A673 (cell line): ENCODE measurements around the gene HDAC4. TPM values are rescaled to one million over a fixed set of nuclear protein-coding genes. Genes with fewer than 3 reads are reported as not detected.

ENCODE experiments used
- BruUV-seq: library from RNA; stranded (reverse); fragments of 400-500 nt; replicated peaks from 2 replicates; lab custom pipeline; 2021; lab: Mats Ljungman, UMichigan
- CTCF ChIA-PET: fragments of 300-600 bp; sonication (Branson Sonifier 250); formaldehyde crosslinking; loops from one replicate; lab custom pipeline; 2022; ENCODE audit warnings: antibody characterized with exemption; lab: Charles Lee
- POLR2A ChIA-PET: fragments of 300-600 bp; sonication (Branson Sonifier 250); formaldehyde crosslinking; loops from one replicate; lab custom pipeline; 2022; ENCODE audit warnings: antibody characterized with exemption; ENCODE audit not compliant: low non-redundant PET; lab: Charles Lee
- DNase-seq: peaks from one replicate; pipeline ENCODE4 v3.0.0-alpha.2; 2015; ENCODE audit warnings: low spot score
- H3K27ac ChIP-seq: fragments of 200-600 bp; sonication (generic); 2 replicates; pipeline ENCODE4 v1.5.1; 2016; ENCODE audit warnings: mixed run types, low read depth, mild to moderate bottlenecking, mixed read lengths, antibody characterized with exemption, low read length; ENCODE audit not compliant: poor library complexity, severe bottlenecking
- H3K27me3 ChIP-seq: fragments of 200-600 bp; sonication (generic); replicated peaks from 2 replicates; pipeline ENCODE4 v1.6.1; 2017; ENCODE audit warnings: mixed run types, low read depth, mild to moderate bottlenecking, mixed read lengths, antibody characterized with exemption, low read length; ENCODE audit not compliant: insufficient read depth, poor library complexity
- H3K36me3 ChIP-seq: fragments of 200-600 bp; sonication (generic); 2 replicates; pipeline ENCODE4 v1.6.1; 2016; ENCODE audit warnings: mixed run types, mild to moderate bottlenecking, mixed read lengths, antibody characterized with exemption, low read length; ENCODE audit not compliant: insufficient read depth, poor library complexity, severe bottlenecking
- H3K4me1 ChIP-seq: fragments of 200-600 bp; sonication (generic); 2 replicates; pipeline ENCODE4 v1.6.1; 2017; ENCODE audit warnings: mixed run types, mild to moderate bottlenecking, mixed read lengths, antibody characterized with exemption, low read length; ENCODE audit not compliant: insufficient read depth, poor library complexity, severe bottlenecking
- H3K4me3 ChIP-seq: fragments of 200-600 bp; sonication (generic); 2 replicates; pipeline ENCODE4 v1.5.1; 2016; ENCODE audit warnings: low read depth, mixed run types, mild to moderate bottlenecking, mixed read lengths, low read length; ENCODE audit not compliant: poor library complexity, severe bottlenecking
- H3K9me3 ChIP-seq: fragments of 200-600 bp; sonication (generic); 2 replicates; pipeline ENCODE4 v1.6.1; 2016; ENCODE audit warnings: mixed run types, low read depth, mild to moderate bottlenecking, mixed read lengths, antibody characterized with exemption, low read length; ENCODE audit not compliant: poor library complexity, severe bottlenecking
- CTCF ChIP-seq: fragments of 300-800, 200-600 bp; sonication (generic); conservative IDR thresholded peaks from 2 replicates; pipeline ENCODE4 v1.5.1; 2017; ENCODE audit warnings: low read depth, mild to moderate bottlenecking, antibody characterized with exemption, low read length, moderate library complexity, mixed read lengths
- EZH2 ChIP-seq: fragments of 200-600 bp; sonication (generic); IDR thresholded peaks from 2 replicates; pipeline ENCODE4 v1.6.1; 2017; ENCODE audit warnings: borderline replicate concordance, low read depth, mild to moderate bottlenecking, mixed read lengths, antibody characterized with exemption, low read length; ENCODE audit not compliant: poor library complexity, severe bottlenecking
- intact Hi-C: fragments of 100-400 bp; cut with micrococcal nuclease; formaldehyde crosslinking; loops from one replicate; pipeline ENCODE4 v1.10.0; 2022; ENCODE audit not compliant: unreplicated experiment
- total RNA-seq: library from RNA; stranded (reverse); gene quantifications from 2 replicates; pipeline ENCODE4 v1.2.3, GENCODE V29; 2021

HDAC4 gene
- total RNA-seq, 1 experiment from 2014 or later: 40.0 TPM

- no peaks in the 10 kb centered on the region for H3K36me3 ChIP-seq
- no peak for TF ChIP-seq CTCF
- no peak for TF ChIP-seq EZH2
- no peaks in the 10 kb centered on the region for H3K9me3 ChIP-seq
- BruUV-seq: no TSS peak
- no peaks in the 10 kb centered on the region for H3K27me3 ChIP-seq
- CTCF ChIA-PET: interaction anchor here (0.6 kb wide), 1 partner anchor 497 kb away, joined by 3 read pairs; no protein-coding TSS in a partner anchor
- H3K27ac ChIP-seq: no peak overlapping the region
- H3K4me3 ChIP-seq: no peak overlapping the region
- intact Hi-C loops: no loop called here
- H3K4me1 ChIP-seq: peaks cover 10% of the 10 kb centered on the region
- POLR2A ChIA-PET: no interaction called here
- DNase-seq: no peak
These were observed 15.5 kb downstream of the HDAC4 start for GRCh38 chr2:239385096-239386000.

- no peak for DNase-seq
- intact Hi-C loops: no loop called here
- peaks cover 10% of the 10 kb centered on the region for H3K4me1 ChIP-seq
- no TSS peak for BruUV-seq
- H3K4me3 ChIP-seq: no peak overlapping the region
- no peaks in the 10 kb centered on the region for H3K9me3 ChIP-seq
- TF ChIP-seq EZH2 (no peak), CTCF (no peak)
- H3K27me3 ChIP-seq: no peaks in the 10 kb centered on the region
- CTCF ChIA-PET: interaction anchor here (0.7 kb wide), 1 partner anchor 80 kb away, joined by 3 read pairs; no protein-coding TSS in a partner anchor
- POLR2A ChIA-PET: no interaction called here
- H3K27ac ChIP-seq: no peak overlapping the region
- no peaks in the 10 kb centered on the region for H3K36me3 ChIP-seq
These were observed 17.1 kb downstream of the HDAC4 start for GRCh38 chr2:239383759-239384156.

GRCh38 chr2:239383036-239383758 is 17.6 kb downstream of the HDAC4 start:
- intact Hi-C loops: no loop called here
- H3K27me3 ChIP-seq: no peaks in the 10 kb centered on the region
- no peak overlapping the region for H3K4me3 ChIP-seq
- H3K4me1 ChIP-seq: peaks cover 10% of the 10 kb centered on the region
- TF ChIP-seq CTCF (no peak), EZH2 (no peak)
- DNase-seq: no peak
- no peak overlapping the region for H3K27ac ChIP-seq
- H3K9me3 ChIP-seq: no peaks in the 10 kb centered on the region
- BruUV-seq: no TSS peak
- no peaks in the 10 kb centered on the region for H3K36me3 ChIP-seq
- ChIA-PET CTCF (no interaction called here), POLR2A (no interaction called here)
